Endothelial cell of umbilical vein (primary cell): ENCODE measurements around the gene ZNF346. TPM values are rescaled to one million over a fixed set of nuclear protein-coding genes. Genes with fewer than 3 reads are reported as not detected.
"Not testable (repeated sequence)": the region's sequence is repeated elsewhere in the genome, so short reads cannot be mapped to it uniquely, and the experiment has no call there.

Source experiments
- BruUV-seq: library from RNA; stranded (reverse); fragments of 400-500 nt; replicated peaks from 2 replicates; lab custom pipeline; 2021; lab: Mats Ljungman, UMichigan
- CTCF ChIA-PET: fragments of 300-600, 350-600 bp; sonication (Branson Sonifier 250); formaldehyde crosslinking; loops from one replicate; lab custom pipeline; 2021; ENCODE audit warnings: antibody characterized with exemption, inconsistent platforms; lab: Charles Lee
- POLR2A ChIA-PET: fragments of 300-600, 350-600 bp; sonication (Branson Sonifier 250); formaldehyde crosslinking; loops from one replicate; lab custom pipeline; 2021; ENCODE audit warnings: antibody characterized with exemption, inconsistent platforms; lab: Charles Lee
- DNase-seq: peaks from one replicate; pipeline ENCODE4 v3.0.0-alpha.2; 2011; ENCODE audit warnings: low read depth, low spot score
- FAIRE-seq: peaks from 2 replicates; lab custom pipeline; 2011; peaks lifted over from hg19 to GRCh38; lab: Jason Lieb, UNC
- H2AFZ ChIP-seq: 2 replicates; pipeline ENCODE4 v1.6.0; 2012; ENCODE audit warnings: low read depth, low read length, control low read depth, inconsistent platforms
- H3K27ac ChIP-seq: 2 replicates; pipeline ENCODE4 v1.5.1; 2011; ENCODE audit warnings: low read depth, mild to moderate bottlenecking, control low read depth, low read length, moderate library complexity; ENCODE audit not compliant: insufficient read depth
- H3K27me3 ChIP-seq, 2 experiments: 2 replicates each; pipeline versions ENCODE4 v1.6.0 to v1.6.1; 2011; ENCODE audit warnings: low read length in 2 of 2, mixed read lengths in 1 of 2; ENCODE audit not compliant: control insufficient read depth in 2 of 2, insufficient read depth in 2 of 2
- H3K36me3 ChIP-seq, 2 experiments: 2 replicates in 1 of 2; 3 replicates in 1 of 2; pipeline ENCODE4 v1.5.1; 2011; ENCODE audit warnings: low read length in 2 of 2, mild to moderate bottlenecking in 1 of 2, moderate library complexity in 1 of 2; ENCODE audit not compliant: control insufficient read depth in 2 of 2, insufficient read depth in 2 of 2; ENCODE audit errors: extremely low read depth in 1 of 2
- H3K4me1 ChIP-seq: 3 replicates; pipeline ENCODE4 v1.5.1; 2011; ENCODE audit warnings: mild to moderate bottlenecking, low read length; ENCODE audit not compliant: control insufficient read depth, insufficient read depth; ENCODE audit errors: extremely low read depth
- H3K4me2 ChIP-seq: 2 replicates; pipeline ENCODE4 v1.6.1; 2011; ENCODE audit warnings: low read length, control low read depth, mixed read lengths; ENCODE audit not compliant: insufficient read depth
- H3K4me3 ChIP-seq, 3 experiments: fragments of 200-600 bp in 1 of 3; sonication (generic), shearing (Covaris generic) in 1 of 3; replicated peaks in 1 of 3; 2 replicates each; pipeline ENCODE4 v1.5.1; 2011 to 2016; ENCODE audit warnings: control low read depth in 3 of 3, low read length in 3 of 3, mild to moderate bottlenecking in 2 of 3, inconsistent platforms in 1 of 3, low read depth in 1 of 3, moderate library complexity in 1 of 3; ENCODE audit not compliant: insufficient read depth in 1 of 3
- H3K79me2 ChIP-seq: 2 replicates; pipeline ENCODE4 v1.6.0; 2012; ENCODE audit warnings: low read length, inconsistent platforms; ENCODE audit not compliant: control insufficient read depth, insufficient read depth
- H3K9ac ChIP-seq: replicated peaks from 2 replicates; pipeline ENCODE3; 2011; ENCODE audit warnings: low read length, control low read depth; ENCODE audit not compliant: insufficient read depth; ENCODE audit errors: extremely low read depth
- H3K9me1 ChIP-seq: replicated peaks from 3 replicates; pipeline ENCODE4 v1.6.0; 2011; ENCODE audit warnings: mild to moderate bottlenecking, low read length; ENCODE audit not compliant: control insufficient read depth, insufficient read depth; ENCODE audit errors: extremely low read depth
- H3K9me3 ChIP-seq: replicated peaks from 2 replicates; pipeline ENCODE4 v1.5.1; 2012; ENCODE audit warnings: low read length, inconsistent platforms; ENCODE audit not compliant: control insufficient read depth, insufficient read depth
- H4K20me1 ChIP-seq: replicated peaks from 2 replicates; pipeline ENCODE3; 2011; ENCODE audit warnings: mild to moderate bottlenecking, low read length; ENCODE audit not compliant: control insufficient read depth, insufficient read depth; ENCODE audit errors: extremely low read depth
- EZH2 ChIP-seq: IDR thresholded peaks from 2 replicates; pipeline ENCODE4 v1.6.1; 2012; ENCODE audit warnings: borderline replicate concordance, low read depth, mild to moderate bottlenecking, moderate library complexity, low read length, inconsistent platforms; ENCODE audit not compliant: severe bottlenecking
- FOS ChIP-seq: IDR thresholded peaks from 2 replicates; pipeline ENCODE4 v1.6.1; 2011; ENCODE audit warnings: mild to moderate bottlenecking, low read length, moderate library complexity, borderline replicate concordance; ENCODE audit not compliant: insufficient read depth
- GATA2 ChIP-seq: IDR thresholded peaks from 2 replicates; pipeline ENCODE4 v1.7.0; 2011; ENCODE audit warnings: low read depth, mild to moderate bottlenecking, moderate library complexity, mixed read lengths, low read length; ENCODE audit not compliant: insufficient read length, insufficient read depth
- JUN ChIP-seq: IDR thresholded peaks from 2 replicates; pipeline ENCODE4 v1.6.1; 2011; ENCODE audit warnings: borderline replicate concordance, low read depth; ENCODE audit not compliant: insufficient read length, insufficient read depth
- MAX ChIP-seq: IDR thresholded peaks from 2 replicates; pipeline ENCODE4 v1.6.1; 2011; ENCODE audit not compliant: insufficient read depth, insufficient read length
- MYC ChIP-seq: IDR thresholded peaks from one replicate; pipeline ENCODE4 v1.6.1; 2011; ENCODE audit warnings: mild to moderate bottlenecking, low read depth, low read length
- POLR2A ChIP-seq: IDR thresholded peaks from 2 replicates; pipeline ENCODE4 v1.6.1; 2012; ENCODE audit warnings: low read depth, mild to moderate bottlenecking, control low read depth, low read length
- POLR2AphosphoS5 ChIP-seq: IDR thresholded peaks from 2 replicates; pipeline ENCODE4 v1.6.1; 2012; ENCODE audit warnings: low read depth, mild to moderate bottlenecking, control low read depth, low read length, moderate library complexity; ENCODE audit not compliant: insufficient read depth
- dilution Hi-C: fragments of 300-500 bp; cut with MboI; formaldehyde crosslinking; loops from one replicate; pipeline ENCODE4 v1.15.0; 2019; ENCODE audit warnings: low sequenced_read_pairs; ENCODE audit not compliant: extremely low pct_ligation_motif_present
- intact Hi-C: fragments of 100-400 bp; cut with micrococcal nuclease; formaldehyde crosslinking; loops from one replicate; pipeline ENCODE4 v1.10.0; 2022
- polyA plus RNA-seq, 4 experiments: library from polyadenylated mRNA; depleted of rRNA in 3 of 4; stranded (reverse) in 3 of 4; unstranded in 1 of 4; fragments of >200 nt; gene quantifications; 2 replicates each; pipeline versions ENCODE4 v1.2.1 to v1.2.3, GENCODE V29; 2011 to 2012; ENCODE audit warnings: missing spikeins in 1 of 4
- total RNA-seq: library from RNA; stranded (reverse); gene quantifications from 2 replicates; pipeline ENCODE4 v1.2.3, GENCODE V29; 2021
- TF ChIP-seq, protein P1 (sequence below), 2 donors: IDR thresholded peaks; 1 replicate in 1 of 2; 2 replicates in 1 of 2; pipeline ENCODE4 v1.5.1; 2011; ENCODE audit warnings: low read length in 2 of 2, mild to moderate bottlenecking in 2 of 2, moderate library complexity in 2 of 2, control low read depth in 1 of 2, inconsistent platforms in 1 of 2, low read depth in 1 of 2; ENCODE audit not compliant: insufficient read depth in 1 of 2; ENCODE audit errors: extremely low read depth in 1 of 2

ZNF346 gene
- total and polyA plus RNA-seq, 2 donors (not counting 3 experiments of a cell fraction or from before 2014, with no cell fraction given): 25.3 to 35.2 TPM

- no peaks in the 10 kb centered on the region for H4K20me1 ChIP-seq
- ChIA-PET POLR2A (no interaction called here), CTCF (interaction anchor here (0.6 kb wide), 1 partner anchor 42 kb away, joined by 3 read pairs; no protein-coding TSS in a partner anchor)
- dilution Hi-C loops (no loop called here), intact Hi-C loops (no loop called here)
- DNase-seq (no peak), FAIRE-seq (no peak)
- H3K79me2 ChIP-seq: no peaks in the 10 kb centered on the region
- no peak overlapping the region for H3K4me3 ChIP-seq
- BruUV-seq: no TSS peak
- H3K27ac ChIP-seq: no peak overlapping the region
- H3K4me1 ChIP-seq: peaks cover 8% of the 10 kb centered on the region
- H3K9me3 ChIP-seq: no peaks in the 10 kb centered on the region
- H3K36me3 ChIP-seq: peaks cover 13 to 17% of the 10 kb centered on the region in 2 experiments
- no peaks in the 10 kb centered on the region for H3K27me3 ChIP-seq
- H3K9me1 ChIP-seq: no peaks in the 10 kb centered on the region
- no peak overlapping the region for H2AFZ ChIP-seq
- no peak overlapping the region for H3K4me2 ChIP-seq
- H3K9ac ChIP-seq: no peak overlapping the region
- TF ChIP-seq JUN (no peak), MYC (no peak), POLR2A (no peak), POLR2AphosphoS5 (no peak), FOS (no peak), MAX (no peak), EZH2 (no peak), GATA2 (no peak)
- TF ChIP-seq, protein P1, sequence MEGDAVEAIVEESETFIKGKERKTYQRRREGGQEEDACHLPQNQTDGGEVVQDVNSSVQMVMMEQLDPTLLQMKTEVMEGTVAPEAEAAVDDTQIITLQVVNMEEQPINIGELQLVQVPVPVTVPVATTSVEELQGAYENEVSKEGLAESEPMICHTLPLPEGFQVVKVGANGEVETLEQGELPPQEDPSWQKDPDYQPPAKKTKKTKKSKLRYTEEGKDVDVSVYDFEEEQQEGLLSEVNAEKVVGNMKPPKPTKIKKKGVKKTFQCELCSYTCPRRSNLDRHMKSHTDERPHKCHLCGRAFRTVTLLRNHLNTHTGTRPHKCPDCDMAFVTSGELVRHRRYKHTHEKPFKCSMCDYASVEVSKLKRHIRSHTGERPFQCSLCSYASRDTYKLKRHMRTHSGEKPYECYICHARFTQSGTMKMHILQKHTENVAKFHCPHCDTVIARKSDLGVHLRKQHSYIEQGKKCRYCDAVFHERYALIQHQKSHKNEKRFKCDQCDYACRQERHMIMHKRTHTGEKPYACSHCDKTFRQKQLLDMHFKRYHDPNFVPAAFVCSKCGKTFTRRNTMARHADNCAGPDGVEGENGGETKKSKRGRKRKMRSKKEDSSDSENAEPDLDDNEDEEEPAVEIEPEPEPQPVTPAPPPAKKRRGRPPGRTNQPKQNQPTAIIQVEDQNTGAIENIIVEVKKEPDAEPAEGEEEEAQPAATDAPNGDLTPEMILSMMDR (IDR thresholded peaks at IDR 0.05; ENCODE audit: extremely low read depth in 1 of 2, insufficient read depth in 1 of 2, low read depth in 1 of 2, low read length in 2 of 2): no peak
These were observed 23.1 kb downstream of the ZNF346 start for GRCh38 chr5:177045631-177046030.

- intact Hi-C loops, H3K4me1 ChIP-seq, H3K9me1 ChIP-seq, H3K4me3 ChIP-seq, H3K9me3 ChIP-seq, H4K20me1 ChIP-seq, H2AFZ ChIP-seq, BruUV-seq, H3K79me2 ChIP-seq, dilution Hi-C loops, H3K9ac ChIP-seq, H3K27ac ChIP-seq, CTCF ChIA-PET, FAIRE-seq, H3K4me2 ChIP-seq, POLR2A ChIA-PET, DNase-seq, H3K27me3 ChIP-seq: not testable (repeated sequence)
- H3K36me3 ChIP-seq: peaks cover 12 to 17% of the 10 kb centered on the region in 2 experiments
These were observed 26.0 kb downstream of the ZNF346 start for GRCh38 chr5:177048531-177048930.
